Mesenchymal stem cell (in vitro differentiated cells and primary cell): ENCODE results near the gene SFT2D3.

Experiments used
- DNase-seq: peaks from one replicate; pipeline ENCODE4 v3.0.0-alpha.2; 2013
- H2AFZ ChIP-seq: one replicate; pipeline ENCODE4 v1.6.1; 2013; ENCODE audit warnings: low read depth, mild to moderate bottlenecking, control low read depth, inconsistent platforms, low read length, moderate library complexity
- H2AK5ac ChIP-seq: 2 replicates; pipeline ENCODE4 v1.6.1; 2013; ENCODE audit warnings: low read length, moderate library complexity, mild to moderate bottlenecking, inconsistent platforms; ENCODE audit not compliant: severe bottlenecking
- H2BK120ac ChIP-seq: one replicate; pipeline ENCODE4 v1.6.1; 2013; ENCODE audit warnings: low read depth, mild to moderate bottlenecking, inconsistent platforms, low read length, moderate library complexity
- H2BK12ac ChIP-seq, 2 experiments: one replicate each; pipeline ENCODE4 v1.6.1; 2013; ENCODE audit warnings: inconsistent platforms in 2 of 2, low read length in 2 of 2, mild to moderate bottlenecking in 2 of 2, moderate library complexity in 2 of 2, control low read depth in 1 of 2
- H2BK15ac ChIP-seq: one replicate; pipeline ENCODE4 v1.6.1; 2013; ENCODE audit warnings: mild to moderate bottlenecking, low read depth, inconsistent platforms; ENCODE audit not compliant: poor library complexity, severe bottlenecking
- H2BK5ac ChIP-seq: 2 replicates; pipeline ENCODE4 v1.6.1; 2013; ENCODE audit warnings: low read depth, mild to moderate bottlenecking, low read length, control low read depth, inconsistent platforms; ENCODE audit not compliant: poor library complexity, severe bottlenecking
- H3K14ac ChIP-seq, 2 experiments: one replicate each; pipeline ENCODE4 v1.6.1; 2013; ENCODE audit warnings: inconsistent platforms in 2 of 2, low read length in 2 of 2, control low read depth in 1 of 2, mild to moderate bottlenecking in 1 of 2, moderate library complexity in 1 of 2
- H3K18ac ChIP-seq, 2 experiments: one replicate each; pipeline ENCODE4 v1.6.1; 2013; ENCODE audit warnings: inconsistent platforms in 2 of 2, low read length in 2 of 2, control low read depth in 1 of 2, low read depth in 1 of 2, mild to moderate bottlenecking in 1 of 2
- H3K23ac ChIP-seq, 2 experiments: one replicate each; pipeline ENCODE4 v1.6.1; 2013; ENCODE audit warnings: inconsistent platforms in 2 of 2, low read length in 2 of 2, mild to moderate bottlenecking in 2 of 2, moderate library complexity in 2 of 2, control low read depth in 1 of 2
- H3K27ac ChIP-seq: 2 replicates; pipeline ENCODE4 v1.5.1; 2013; ENCODE audit warnings: mild to moderate bottlenecking, moderate library complexity, low read length, control low read depth, inconsistent platforms; ENCODE audit not compliant: poor library complexity, severe bottlenecking
- H3K27me3 ChIP-seq, 2 experiments: 2 replicates each; pipeline versions ENCODE4 v1.6.1 to v1.7.0; 2013; ENCODE audit warnings: low read length in 2 of 2, mild to moderate bottlenecking in 2 of 2, moderate library complexity in 2 of 2, control low read depth in 1 of 2, inconsistent platforms in 1 of 2; ENCODE audit not compliant: control insufficient read depth in 1 of 2, insufficient read depth in 1 of 2
- H3K36me3 ChIP-seq, 2 experiments: 2 replicates each; pipeline versions ENCODE4 v1.6.1 to v1.7.0; 2013; ENCODE audit warnings: low read length in 2 of 2, control low read depth in 1 of 2, inconsistent platforms in 1 of 2, low read depth in 1 of 2, mild to moderate bottlenecking in 1 of 2; ENCODE audit not compliant: insufficient read depth in 2 of 2, control insufficient read depth in 1 of 2
- H3K4ac ChIP-seq, 2 experiments: one replicate each; pipeline ENCODE4 v1.6.1; 2013; ENCODE audit warnings: inconsistent platforms in 2 of 2, low read length in 2 of 2, mild to moderate bottlenecking in 2 of 2, moderate library complexity in 2 of 2, control low read depth in 1 of 2, low read depth in 1 of 2
- H3K4me1 ChIP-seq: 2 replicates; pipeline ENCODE4 v1.6.1; 2013; ENCODE audit warnings: low read depth, low read length, control low read depth; ENCODE audit not compliant: control insufficient read depth, insufficient read depth
- H3K4me2 ChIP-seq: 2 replicates; pipeline ENCODE4 v1.6.1; 2013; ENCODE audit warnings: low read length, mild to moderate bottlenecking, inconsistent platforms; ENCODE audit not compliant: poor library complexity, severe bottlenecking
- H3K4me3 ChIP-seq, 2 experiments: 2 replicates each; pipeline versions ENCODE4 v1.5.1 to v1.7.0; 2013; ENCODE audit warnings: low read length in 2 of 2, mild to moderate bottlenecking in 2 of 2, control low read depth in 1 of 2, low read depth in 1 of 2; ENCODE audit not compliant: insufficient read depth in 1 of 2
- H3K79me1 ChIP-seq: replicated peaks from 2 replicates; pipeline ENCODE4 v1.6.1; 2013; ENCODE audit warnings: mild to moderate bottlenecking, control low read depth, low read length, inconsistent platforms; ENCODE audit not compliant: poor library complexity, severe bottlenecking
- H3K9ac ChIP-seq: 2 replicates; pipeline ENCODE4 v1.7.0; 2013; ENCODE audit warnings: mild to moderate bottlenecking, low read length, moderate library complexity
- H3K9me3 ChIP-seq: 2 replicates; pipeline ENCODE4 v1.7.0; 2013; ENCODE audit warnings: mild to moderate bottlenecking, low read length; ENCODE audit not compliant: control insufficient read depth
- H4K8ac ChIP-seq: one replicate; pipeline ENCODE4 v1.6.1; 2013; ENCODE audit warnings: inconsistent platforms, mild to moderate bottlenecking, low read length, moderate library complexity
- H4K91ac ChIP-seq: one replicate; pipeline ENCODE4 v1.6.1; 2013; ENCODE audit warnings: mild to moderate bottlenecking, low read length, inconsistent platforms
- WGBS: methylation state at CpG from one replicate; pipeline ENCODE4 v1.1.7; 2013; ENCODE audit warnings: mixed read lengths; 5-methylcytosine and 5-hydroxymethylcytosine counted together

SFT2D3 gene

DNA sequence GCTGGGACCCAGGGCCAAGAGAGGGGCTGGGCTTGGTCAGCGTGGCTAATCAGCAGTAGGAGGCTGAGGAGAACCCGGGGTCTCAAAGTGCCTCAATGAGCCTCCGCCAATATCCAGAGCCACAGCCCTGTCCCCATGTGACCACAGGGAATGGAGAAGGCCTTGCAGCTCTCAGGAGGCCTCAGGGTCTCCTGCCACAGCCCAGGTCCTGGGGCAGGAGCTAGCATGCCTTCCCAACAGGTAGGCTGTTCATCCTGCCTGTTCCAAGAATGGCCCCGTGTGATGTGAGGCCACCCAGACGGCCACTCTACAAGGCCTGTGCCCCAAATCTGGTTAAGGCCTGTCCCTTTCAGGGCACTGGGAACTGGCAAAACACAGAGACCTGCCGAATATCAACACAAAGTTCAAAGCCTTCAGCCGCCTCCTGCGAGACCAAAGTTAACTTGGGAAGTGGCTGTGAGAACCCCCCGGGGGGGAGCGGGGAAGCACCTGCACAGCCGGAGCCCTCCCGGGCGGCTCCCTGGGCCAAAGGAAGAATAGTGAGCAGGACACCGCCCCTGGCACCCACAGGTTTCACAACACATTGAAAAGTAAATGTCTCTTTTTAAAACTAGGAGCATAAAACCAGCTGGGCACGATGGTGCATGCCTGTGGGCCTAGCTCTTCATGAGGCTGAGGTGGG lies 21.5 kb upstream of the SFT2D3 start:
- H3K36me3 ChIP-seq, result no peaks in the 10 kb centered on the region
- H2BK5ac ChIP-seq, result no peak overlapping the region
- H3K4me3 ChIP-seq, result no peak overlapping the region
- H3K79me1 ChIP-seq, result no peaks in the 10 kb centered on the region
- H3K18ac ChIP-seq, result no peak overlapping the region
- no peaks in the 10 kb centered on the region for H3K9me3 ChIP-seq
- no peak overlapping the region for H2BK15ac ChIP-seq
- H3K27me3 ChIP-seq, result peaks cover 23 to 45% of the 10 kb centered on the region in 2 experiments
- H3K4me2 ChIP-seq, result no peak overlapping the region
- no peak overlapping the region for H3K14ac ChIP-seq
- H2AFZ ChIP-seq, result no peak overlapping the region
- peaks cover 9% of the 10 kb centered on the region for H3K4me1 ChIP-seq
- H2BK12ac ChIP-seq, result no peak overlapping the region
- no peak overlapping the region for H3K27ac ChIP-seq
- no peak overlapping the region for H3K9ac ChIP-seq
- WGBS, result 95% methylated on average over 14 of the region's 15 CpGs
- H2AK5ac ChIP-seq, result no peak overlapping the region
- peak overlapping the region; percentile 52 for H4K91ac ChIP-seq
- no peak for DNase-seq
- no peak overlapping the region for H2BK120ac ChIP-seq
- no peak overlapping the region for H3K23ac ChIP-seq
- H4K8ac ChIP-seq, result no peak overlapping the region
- H3K4ac ChIP-seq, result no peak overlapping the region

- Histone ChIP-seq H2BK120ac (no peak overlapping the region), H3K4me2 (no peak overlapping the region), H2BK15ac (no peak overlapping the region), H3K4me3 (peak overlapping the region in 1 of 2 experiments; percentile 64), H3K14ac (no peak overlapping the region), H4K91ac (no peak overlapping the region), H3K23ac (no peak overlapping the region), H2BK5ac (no peak overlapping the region), H2BK12ac (no peak overlapping the region), H2AFZ (no peak overlapping the region), H3K9ac (peak overlapping the region; percentile 53), H3K36me3 (no peaks in the 10 kb centered on the region), H3K4ac (no peak overlapping the region), H4K8ac (no peak overlapping the region), H3K4me1 (peaks cover 6% of the 10 kb centered on the region), H3K79me1 (no peaks in the 10 kb centered on the region), H3K18ac (no peak overlapping the region), H2AK5ac (no peak overlapping the region), H3K27me3 (peaks cover 23 to 42% of the 10 kb centered on the region in 2 experiments), H3K9me3 (no peaks in the 10 kb centered on the region), H3K27ac (no peak overlapping the region)
- no peak for DNase-seq
- WGBS, result 91% methylated on average over 19 of the region's 19 CpGs
These were observed 20.5 kb upstream of the SFT2D3 start for GRCh38 chr2:127680706-127681287.

GRCh38 chr2:127681288-127681804 lies 20.0 kb upstream of the SFT2D3 start:
- H4K91ac ChIP-seq, result no peak overlapping the region
- no peak overlapping the region for H2BK12ac ChIP-seq
- DNase-seq, result no peak
- H2BK15ac ChIP-seq, result no peak overlapping the region
- peaks cover 23 to 36% of the 10 kb centered on the region in 2 experiments for H3K27me3 ChIP-seq
- peak overlapping the region; percentile 55 for H4K8ac ChIP-seq
- no peak overlapping the region for H3K14ac ChIP-seq
- H3K79me1 ChIP-seq, result no peaks in the 10 kb centered on the region
- peak overlapping the region; percentile 53 for H3K9ac ChIP-seq
- H3K36me3 ChIP-seq, result no peaks in the 10 kb centered on the region
- H2BK5ac ChIP-seq, result no peak overlapping the region
- no peak overlapping the region for H3K4ac ChIP-seq
- H2AFZ ChIP-seq, result no peak overlapping the region
- no peak overlapping the region for H3K4me2 ChIP-seq
- H2BK120ac ChIP-seq, result no peak overlapping the region
- peak overlapping the region in 1 of 2 experiments; percentile 64 for H3K4me3 ChIP-seq
- no peak overlapping the region for H3K18ac ChIP-seq
- no peak overlapping the region for H2AK5ac ChIP-seq
- H3K9me3 ChIP-seq, result no peaks in the 10 kb centered on the region
- H3K23ac ChIP-seq, result no peak overlapping the region
- H3K4me1 ChIP-seq, result peaks cover 3% of the 10 kb centered on the region
- 88% methylated on average over 25 of the region's 25 CpGs for WGBS
- H3K27ac ChIP-seq, result no peak overlapping the region

- H3K14ac ChIP-seq, result no peak overlapping the region
- no peak overlapping the region for H3K9ac ChIP-seq
- H3K79me1 ChIP-seq, result no peaks in the 10 kb centered on the region
- no peaks in the 10 kb centered on the region for H3K36me3 ChIP-seq
- H2BK12ac ChIP-seq, result no peak overlapping the region
- H3K4me2 ChIP-seq, result no peak overlapping the region
- no peaks in the 10 kb centered on the region for H3K9me3 ChIP-seq
- no peak overlapping the region for H4K8ac ChIP-seq
- no peak overlapping the region for H3K4ac ChIP-seq
- no peak overlapping the region for H3K4me3 ChIP-seq
- no peak overlapping the region for H2BK15ac ChIP-seq
- DNase-seq, result no peak
- no peak overlapping the region for H2BK120ac ChIP-seq
- 79% methylated on average over 5 of the region's 6 CpGs for WGBS
- no peak overlapping the region for H2AFZ ChIP-seq
- no peak overlapping the region for H3K23ac ChIP-seq
- no peak overlapping the region for H3K18ac ChIP-seq
- H3K27me3 ChIP-seq, result peaks cover 14 to 28% of the 10 kb centered on the region in 2 experiments
- peak overlapping the region; percentile 31 for H4K91ac ChIP-seq
- no peak overlapping the region for H2AK5ac ChIP-seq
- no peak overlapping the region for H2BK5ac ChIP-seq
- peaks cover 3% of the 10 kb centered on the region for H3K4me1 ChIP-seq
- no peak overlapping the region for H3K27ac ChIP-seq
These were observed 19.1 kb upstream of the SFT2D3 start for GRCh38 chr2:127681976-127682857.
